Measurements from ENCODE around the gene DNPH1. TPM values are rescaled to one million over a fixed set of nuclear protein-coding genes. Genes with fewer than 3 reads are reported as not detected.

The DNPH1 gene
- total RNA-seq, 1 donor from 2014 or later = 22.8 TPM

DNA sequence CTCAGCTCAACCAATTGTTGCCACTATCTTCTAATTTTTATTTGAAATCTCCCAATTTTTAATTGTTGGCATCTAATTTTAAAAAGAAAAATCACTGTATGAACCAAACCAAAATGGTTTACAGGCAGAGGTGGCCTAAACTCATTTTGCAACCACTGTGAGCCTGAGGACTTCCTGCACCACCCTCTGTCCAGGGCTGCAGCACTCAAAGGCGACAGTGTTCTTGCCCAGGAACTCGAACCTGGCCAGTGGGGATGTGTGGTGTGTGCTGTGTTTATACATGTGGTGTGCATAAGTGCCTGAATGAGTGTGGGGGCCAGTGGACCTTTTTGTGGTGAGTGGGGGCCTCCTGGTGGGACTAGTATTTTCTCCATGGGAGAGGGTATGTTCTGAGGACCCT lies 44.4 kb upstream of the DNPH1 start:
- H3K36me3 Mint-ChIP-seq (ENCODE audit: low read depth) = no peaks in the 10 kb centered on the region
- no peaks in the 10 kb centered on the region for H3K9me3 Mint-ChIP-seq (ENCODE audit: low read depth)
- no peak overlapping the region for H3K27ac Mint-ChIP-seq (ENCODE audit: unreplicated experiment)
- DNase-seq (ENCODE audit: low spot score) = no peak
- peaks cover 31% of the 10 kb centered on the region for H3K4me1 Mint-ChIP-seq (ENCODE audit: low read depth)
- H3K4me3 Mint-ChIP-seq (ENCODE audit: unreplicated experiment) = no peak overlapping the region
- no peak for TF ChIP-seq CTCF (IDR thresholded peaks at IDR 0.05)
- H3K27me3 Mint-ChIP-seq (ENCODE audit: low read depth) = peaks cover 22% of the 10 kb centered on the region

DNA sequence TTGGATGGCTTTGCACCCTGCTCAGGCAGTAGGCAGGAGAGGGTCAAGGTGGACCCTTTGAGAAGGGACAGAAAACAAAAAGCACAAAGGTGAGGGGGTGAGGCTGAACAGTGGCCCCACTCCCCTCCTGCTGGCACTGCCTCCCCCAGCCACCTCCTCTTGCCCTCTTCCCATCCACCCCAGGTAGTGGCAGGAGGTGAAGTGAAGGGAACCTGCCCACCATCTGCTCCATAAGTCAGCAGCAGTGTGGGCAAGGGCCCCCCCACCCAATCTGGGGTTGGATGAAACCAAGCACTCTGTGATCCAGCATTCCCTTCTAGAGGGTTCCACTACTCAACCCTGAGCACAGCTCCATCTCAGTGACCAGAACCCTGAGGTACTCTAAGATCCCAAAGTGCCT lies 42.7 kb upstream of the DNPH1 start:
- TF ChIP-seq CTCF (IDR thresholded peaks at IDR 0.05) = no peak
- no peak overlapping the region for H3K4me3 Mint-ChIP-seq (ENCODE audit: unreplicated experiment)
- peaks cover 22% of the 10 kb centered on the region for H3K4me1 Mint-ChIP-seq (ENCODE audit: low read depth)
- H3K27me3 Mint-ChIP-seq (ENCODE audit: low read depth) = peaks cover 22% of the 10 kb centered on the region
- no peaks in the 10 kb centered on the region for H3K36me3 Mint-ChIP-seq (ENCODE audit: low read depth)
- no peak for DNase-seq (ENCODE audit: low spot score)
- H3K9me3 Mint-ChIP-seq (ENCODE audit: low read depth) = no peaks in the 10 kb centered on the region
- no peak overlapping the region for H3K27ac Mint-ChIP-seq (ENCODE audit: unreplicated experiment)

DNA sequence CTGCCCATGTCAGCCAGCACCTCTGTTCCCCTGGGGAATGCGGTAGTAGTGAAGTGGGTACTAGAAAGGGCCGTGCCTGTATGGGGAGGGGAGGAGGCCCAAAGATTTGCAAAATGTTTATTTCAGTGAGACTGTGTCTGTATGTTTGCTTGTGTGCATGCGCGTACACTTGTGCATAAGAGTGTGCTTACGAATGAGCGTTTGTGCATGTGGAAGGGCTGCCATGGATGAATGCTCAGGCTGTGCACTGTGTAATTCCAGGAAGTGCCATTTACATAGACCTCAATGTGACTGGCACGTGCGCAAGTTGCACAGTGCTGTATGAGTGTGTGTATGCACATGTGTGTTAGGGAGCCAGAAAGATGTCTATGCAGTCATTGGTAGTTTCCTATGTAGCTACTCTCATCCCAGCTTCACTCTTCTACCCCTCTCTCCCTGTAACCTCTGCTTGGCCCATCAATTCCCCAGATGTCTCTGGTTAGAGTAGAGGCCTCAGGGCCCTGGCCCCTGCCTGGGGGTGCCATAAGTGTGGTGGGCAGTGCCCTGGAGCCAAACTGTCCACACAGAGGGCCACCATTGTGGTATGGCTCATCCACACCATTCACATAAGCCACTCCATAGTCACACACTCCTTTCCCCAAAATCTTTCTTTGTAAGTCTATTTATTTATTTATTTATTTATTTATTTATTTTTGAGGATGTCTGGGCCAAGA lies 42.0 kb upstream of the DNPH1 start:
- DNase-seq (ENCODE audit: low spot score) = no peak
- Mint-ChIP-seq H3K4me1 (ENCODE audit: low read depth) (peaks cover 22% of the 10 kb centered on the region), H3K27me3 (ENCODE audit: low read depth) (peaks cover 22% of the 10 kb centered on the region), H3K36me3 (ENCODE audit: low read depth) (no peaks in the 10 kb centered on the region), H3K4me3 (ENCODE audit: unreplicated experiment) (no peak overlapping the region), H3K27ac (ENCODE audit: unreplicated experiment) (no peak overlapping the region), H3K9me3 (ENCODE audit: low read depth) (no peaks in the 10 kb centered on the region)
- no peak for TF ChIP-seq CTCF (IDR thresholded peaks at IDR 0.05)

DNA sequence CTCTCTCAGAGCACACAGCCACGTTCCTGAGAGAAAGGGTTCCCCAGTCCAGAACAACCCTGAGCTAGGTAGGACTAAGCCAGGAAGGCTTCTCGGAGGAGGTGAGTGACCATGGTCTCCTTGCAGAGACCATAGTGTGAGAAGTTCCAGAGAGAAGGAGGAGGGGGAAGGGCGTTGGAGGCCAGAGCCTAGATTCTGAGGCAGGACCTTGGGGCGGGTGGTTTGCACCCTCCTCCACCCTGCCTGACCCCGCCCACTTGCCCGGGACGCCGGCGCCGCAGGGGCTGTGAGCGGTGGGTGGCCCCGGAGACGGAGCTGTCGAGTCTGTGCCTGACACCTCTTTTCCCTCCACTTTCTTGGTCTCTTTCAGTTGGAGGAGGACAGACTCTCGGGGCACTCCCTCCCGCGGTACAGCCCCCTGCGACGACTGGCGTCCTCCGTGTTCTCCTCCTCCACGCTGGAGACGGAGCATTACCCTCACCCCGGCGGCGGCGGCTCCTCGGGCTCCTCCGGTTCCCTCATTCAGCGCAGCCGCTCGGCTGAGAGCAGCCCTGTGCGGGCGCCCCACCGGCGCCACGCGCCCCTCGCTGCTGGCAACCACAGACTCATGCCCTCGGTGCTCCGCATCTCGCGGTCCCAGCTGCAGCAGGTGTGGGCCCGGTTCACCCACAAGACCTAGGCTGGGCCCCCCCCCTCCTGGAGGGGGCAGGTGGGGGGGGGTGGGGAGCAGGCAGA lies 40.2 kb upstream of the DNPH1 start:
- Mint-ChIP-seq H3K4me3 (ENCODE audit: unreplicated experiment) (peak overlapping the region; percentile 54), H3K36me3 (ENCODE audit: low read depth) (no peaks in the 10 kb centered on the region)

More for the DNA sequence above, 40.2 kb upstream of the DNPH1 start:
- peaks cover 17% of the 10 kb centered on the region for H3K27me3 Mint-ChIP-seq (ENCODE audit: low read depth)
- H3K4me1 Mint-ChIP-seq (ENCODE audit: low read depth) = peaks cover 16% of the 10 kb centered on the region
- DNase-seq (ENCODE audit: low spot score) = no peak
- H3K9me3 Mint-ChIP-seq (ENCODE audit: low read depth) = no peaks in the 10 kb centered on the region
- TF ChIP-seq CTCF (IDR thresholded peaks at IDR 0.05) = no peak
- no peak overlapping the region for H3K27ac Mint-ChIP-seq (ENCODE audit: unreplicated experiment)
